K562 (cell line): ENCODE measurements around the gene ZNHIT3. TPM values are rescaled to one million over a fixed set of nuclear protein-coding genes. Genes with fewer than 3 reads are reported as not detected.

ENCODE experiments used
- CCNT2 ChIP-seq: IDR thresholded peaks from 2 replicates; pipeline ENCODE4 v1.6.1; 2011; ENCODE audit warnings: borderline replicate concordance, low read depth, mild to moderate bottlenecking, moderate library complexity, mixed read lengths, low read length; ENCODE audit not compliant: insufficient read length; ENCODE audit errors: extremely low read depth
- DDX20 ChIP-seq: fragments of 450-650 bp; IDR thresholded peaks from 2 replicates; pipeline ENCODE4 v1.6.1; 2016; ENCODE audit warnings: missing genetic modification characterization, low read depth, mild to moderate bottlenecking, missing compliant biosample characterization, moderate library complexity
- IFI16 ChIP-seq: fragments of 250-450 bp; sonication (Bioruptor Pico); IDR thresholded peaks from 2 replicates; pipeline ENCODE4 v2.1.2; 2022; ENCODE audit warnings: mild to moderate bottlenecking, inconsistent platforms
- KDM4B ChIP-seq, 2 experiments: fragments of 450-650 bp in 1 of 2; sonication (generic) in 1 of 2; IDR thresholded peaks; 2 replicates each; pipeline ENCODE4 v1.6.1; 2016 to 2017; ENCODE audit warnings: borderline replicate concordance in 2 of 2, antibody characterized with exemption in 1 of 2, low read depth in 1 of 2, mild to moderate bottlenecking in 1 of 2
- MAFF ChIP-seq: IDR thresholded peaks from 2 replicates; pipeline ENCODE4 v1.6.1; 2012; ENCODE audit warnings: low read length, improper control_type of control experiment
- MTA1 ChIP-seq: fragments of 450-650 bp; IDR thresholded peaks from 2 replicates; pipeline ENCODE4 v1.6.1; 2017; ENCODE audit warnings: borderline replicate concordance
- PCBP1 ChIP-seq: fragments of 200-400 bp; formaldehyde crosslinking; IDR thresholded peaks from 2 replicates; pipeline ENCODE4 v1.6.1; 2018; ENCODE audit warnings: mild to moderate bottlenecking, low read depth, low read length; ENCODE audit not compliant: poor library complexity, severe bottlenecking
- RB1 ChIP-seq: fragments of 450-650 bp; IDR thresholded peaks from 2 replicates; pipeline ENCODE4 v1.6.1; 2017; ENCODE audit warnings: low read depth, mild to moderate bottlenecking
- SMAD3 ChIP-seq: fragments of 450-650 bp; formaldehyde crosslinking; conservative IDR thresholded peaks from 2 replicates; pipeline ENCODE4 v1.4.0; 2020; ENCODE audit warnings: mild to moderate bottlenecking
- SMARCE1 ChIP-seq: fragments of 450-650 bp; IDR thresholded peaks from 2 replicates; pipeline ENCODE4 v1.7.1; 2016; ENCODE audit warnings: mild to moderate bottlenecking
- SPI1 ChIP-seq: IDR thresholded peaks from 2 replicates; pipeline ENCODE4 v1.6.1; 2011; ENCODE audit warnings: low read depth, low read length, control low read depth, borderline replicate concordance
- ZBTB33 ChIP-seq: sonication (generic); formaldehyde crosslinking; IDR thresholded peaks from 2 replicates; pipeline ENCODE4 v1.8.1; 2023; ENCODE audit warnings: mild to moderate bottlenecking, missing genetic modification reagents
- ZNF143 ChIP-seq: sonication (generic); formaldehyde crosslinking; IDR thresholded peaks from 2 replicates; pipeline ENCODE4 v1.9.0; 2022; ENCODE audit warnings: mild to moderate bottlenecking, missing genetic modification reagents
- ZNF232 ChIP-seq: sonication (generic); formaldehyde crosslinking; IDR thresholded peaks from 2 replicates; pipeline ENCODE4 v1.8.0; 2022; ENCODE audit warnings: mild to moderate bottlenecking, missing genetic modification reagents
- ZNF57 ChIP-seq: fragments of 450-650 bp; formaldehyde crosslinking; IDR thresholded peaks from 2 replicates; pipeline ENCODE4 v1.4.0; 2020; ENCODE audit warnings: mild to moderate bottlenecking, moderate library complexity
- ZNF764 ChIP-seq: fragments of 250-450 bp; sonication (Bioruptor Pico); IDR thresholded peaks from 2 replicates; pipeline ENCODE4 v1.4.0; 2020; ENCODE audit warnings: low read depth, mild to moderate bottlenecking, moderate library complexity
- polyA plus RNA-seq, 8 experiments: library from polyadenylated mRNA; depleted of rRNA in 4 of 8; stranded (reverse) in 5 of 8; unstranded in 3 of 8; fragments of >200 nt; fragmentation: Nextera tagmentation in 2 of 8; fragmentation: Illumina TruSeq in 1 of 8; extraction: Ambion mirVana in 2 of 8; extraction: Trizol in 1 of 8; gene quantifications; 2 replicates each; pipeline versions ENCODE4 v1.2.1 to v1.2.3, GENCODE V29; 2011 to 2014; ENCODE audit warnings: inconsistent platforms in 1 of 8, missing spikeins in 1 of 8
- total RNA-seq, 7 experiments: library from RNA; depleted of rRNA in 6 of 7; stranded (reverse); fragments of >200 nt in 6 of 7; fragmentation: Illumina TruSeq in 2 of 7; extraction: Trizol in 2 of 7; gene quantifications; 2 replicates each; pipeline versions ENCODE4 v1.2.1 to v1.2.3, GENCODE V29; 2011 to 2021; ENCODE audit warnings: low replicate concordance in 1 of 7
- TF ChIP-seq, protein P1 (sequence below), 2 experiments: IDR thresholded peaks; 2 replicates each; pipeline ENCODE4 v1.6.1; 2012; ENCODE audit warnings: improper control_type of control experiment in 2 of 2, low read depth in 2 of 2, low read length in 2 of 2, borderline replicate concordance in 1 of 2
- TF ChIP-seq, protein P2 (sequence below): fragments of 250-450 bp; sonication (Bioruptor Pico); IDR thresholded peaks from 2 replicates; pipeline ENCODE4 v1.5.1; 2021; ENCODE audit warnings: mild to moderate bottlenecking
- TF ChIP-seq, protein P3 (sequence below): fragments of 250-450 bp; sonication (Bioruptor Pico); IDR thresholded peaks from 2 replicates; pipeline ENCODE4 v1.5.0; 2020; ENCODE audit warnings: mild to moderate bottlenecking, borderline replicate concordance

The ZNHIT3 gene
- total and polyA plus RNA-seq, 9 of the 15 experiments (the other 6 are each of a cell fraction or from before 2014, with no cell fraction given): 45.0 to 300 (median 88.4) TPM

DNA sequence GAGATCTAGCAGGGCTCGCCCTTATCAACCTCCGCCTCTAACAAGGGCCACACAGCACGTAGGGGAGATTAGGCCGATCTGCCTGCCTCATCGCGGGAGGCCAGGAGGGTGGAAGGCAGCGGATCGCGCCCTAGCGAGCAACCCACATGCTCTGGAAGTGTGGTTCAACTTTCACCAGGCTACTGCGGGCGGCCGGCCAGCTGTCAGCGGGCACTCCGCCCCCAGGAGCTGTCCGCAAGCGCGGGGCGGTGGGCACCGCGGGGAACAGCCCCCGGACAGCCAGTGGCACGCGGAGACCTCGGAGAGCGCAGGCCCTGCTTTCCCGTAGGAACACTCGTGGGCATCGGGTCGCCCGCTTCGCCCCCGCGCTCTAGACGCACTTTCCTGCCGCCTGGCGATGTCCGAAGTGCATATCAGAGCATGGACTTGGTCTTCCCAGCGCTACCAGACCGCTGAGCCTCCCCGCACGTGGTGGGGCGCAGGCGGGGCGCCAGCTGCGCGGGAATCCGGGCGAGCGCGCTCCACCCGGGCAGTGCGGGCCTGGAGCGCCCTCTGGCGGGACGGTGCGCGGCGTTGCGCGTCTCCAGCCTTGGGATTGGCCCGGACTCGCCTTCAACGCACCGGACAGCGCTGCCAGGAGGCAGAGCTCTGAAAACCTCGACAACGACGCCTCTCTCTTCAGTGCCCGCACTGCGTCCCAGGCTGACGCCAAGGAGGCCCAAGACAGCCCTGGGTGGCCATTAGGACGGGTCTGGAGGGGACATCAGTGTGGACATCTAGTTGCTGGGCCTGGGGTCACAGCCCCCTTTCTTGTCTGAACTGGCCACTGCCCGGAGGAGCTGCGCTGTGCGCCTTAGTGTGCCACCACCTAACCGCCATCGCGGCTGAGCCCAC, 3.6 kb upstream of the ZNHIT3 start (continued):
- TF ChIP-seq KDM4B (IDR thresholded peaks at IDR 0.05; ENCODE audit: borderline replicate concordance in 2 of 2, low read depth in 1 of 2) (peak in 1 of 2 experiments; percentile 65; a peak in 1 of 4 replicates), ZBTB33 (CRISPR knock-in tag) (peak; percentile 96), IFI16 (no peak), ZNF764 (CRISPR knock-in tag) (no peak), SMAD3 (CRISPR knock-in tag) (no peak), RB1 (peak; percentile 100), MTA1 (no peak), ZNF143 (CRISPR knock-in tag) (0 out of 2 replicates have a peak, but pooled peaks have one; percentile 12), ZNF232 (CRISPR knock-in tag) (peak; percentile 96), DDX20 (no peak), SMARCE1 (no peak), SPI1 (no peak), MAFF (no peak), CCNT2 (peak; percentile 56), ZNF57 (CRISPR knock-in tag) (no peak), PCBP1 (peak; percentile 28)
- TF ChIP-seq, protein P1, sequence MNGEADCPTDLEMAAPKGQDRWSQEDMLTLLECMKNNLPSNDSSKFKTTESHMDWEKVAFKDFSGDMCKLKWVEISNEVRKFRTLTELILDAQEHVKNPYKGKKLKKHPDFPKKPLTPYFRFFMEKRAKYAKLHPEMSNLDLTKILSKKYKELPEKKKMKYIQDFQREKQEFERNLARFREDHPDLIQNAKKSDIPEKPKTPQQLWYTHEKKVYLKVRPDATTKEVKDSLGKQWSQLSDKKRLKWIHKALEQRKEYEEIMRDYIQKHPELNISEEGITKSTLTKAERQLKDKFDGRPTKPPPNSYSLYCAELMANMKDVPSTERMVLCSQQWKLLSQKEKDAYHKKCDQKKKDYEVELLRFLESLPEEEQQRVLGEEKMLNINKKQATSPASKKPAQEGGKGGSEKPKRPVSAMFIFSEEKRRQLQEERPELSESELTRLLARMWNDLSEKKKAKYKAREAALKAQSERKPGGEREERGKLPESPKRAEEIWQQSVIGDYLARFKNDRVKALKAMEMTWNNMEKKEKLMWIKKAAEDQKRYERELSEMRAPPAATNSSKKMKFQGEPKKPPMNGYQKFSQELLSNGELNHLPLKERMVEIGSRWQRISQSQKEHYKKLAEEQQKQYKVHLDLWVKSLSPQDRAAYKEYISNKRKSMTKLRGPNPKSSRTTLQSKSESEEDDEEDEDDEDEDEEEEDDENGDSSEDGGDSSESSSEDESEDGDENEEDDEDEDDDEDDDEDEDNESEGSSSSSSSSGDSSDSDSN (IDR thresholded peaks at IDR 0.05; ENCODE audit: borderline replicate concordance in 1 of 2, low read depth in 2 of 2, low read length in 2 of 2): peak; percentile 24 to 54; a peak in 2 of 4 replicates
- TF ChIP-seq, protein P2, sequence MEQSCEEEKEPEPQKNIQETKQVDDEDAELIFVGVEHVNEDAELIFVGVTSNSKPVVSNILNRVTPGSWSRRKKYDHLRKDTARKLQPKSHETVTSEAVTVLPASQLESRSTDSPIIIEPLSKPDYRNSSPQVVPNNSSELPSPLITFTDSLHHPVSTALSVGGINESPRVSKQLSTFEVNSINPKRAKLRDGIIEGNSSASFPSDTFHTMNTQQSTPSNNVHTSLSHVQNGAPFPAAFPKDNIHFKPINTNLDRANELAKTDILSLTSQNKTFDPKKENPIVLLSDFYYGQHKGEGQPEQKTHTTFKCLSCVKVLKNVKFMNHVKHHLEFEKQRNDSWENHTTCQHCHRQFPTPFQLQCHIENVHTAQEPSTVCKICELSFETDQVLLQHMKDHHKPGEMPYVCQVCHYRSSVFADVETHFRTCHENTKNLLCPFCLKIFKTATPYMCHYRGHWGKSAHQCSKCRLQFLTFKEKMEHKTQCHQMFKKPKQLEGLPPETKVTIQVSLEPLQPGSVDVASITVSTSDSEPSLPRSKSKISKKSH (CRISPR knock-in tag): no peak
- TF ChIP-seq, protein P3, sequence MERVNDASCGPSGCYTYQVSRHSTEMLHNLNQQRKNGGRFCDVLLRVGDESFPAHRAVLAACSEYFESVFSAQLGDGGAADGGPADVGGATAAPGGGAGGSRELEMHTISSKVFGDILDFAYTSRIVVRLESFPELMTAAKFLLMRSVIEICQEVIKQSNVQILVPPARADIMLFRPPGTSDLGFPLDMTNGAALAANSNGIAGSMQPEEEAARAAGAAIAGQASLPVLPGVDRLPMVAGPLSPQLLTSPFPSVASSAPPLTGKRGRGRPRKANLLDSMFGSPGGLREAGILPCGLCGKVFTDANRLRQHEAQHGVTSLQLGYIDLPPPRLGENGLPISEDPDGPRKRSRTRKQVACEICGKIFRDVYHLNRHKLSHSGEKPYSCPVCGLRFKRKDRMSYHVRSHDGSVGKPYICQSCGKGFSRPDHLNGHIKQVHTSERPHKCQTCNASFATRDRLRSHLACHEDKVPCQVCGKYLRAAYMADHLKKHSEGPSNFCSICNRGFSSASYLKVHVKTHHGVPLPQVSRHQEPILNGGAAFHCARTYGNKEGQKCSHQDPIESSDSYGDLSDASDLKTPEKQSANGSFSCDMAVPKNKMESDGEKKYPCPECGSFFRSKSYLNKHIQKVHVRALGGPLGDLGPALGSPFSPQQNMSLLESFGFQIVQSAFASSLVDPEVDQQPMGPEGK (CRISPR knock-in tag): no peak
